HG03095 (cell line): ENCODE data around the gene HSD3B1.

Source experiments
- ATAC-seq: cut with Tn5 transposase; IDR thresholded peaks from one replicate; pipeline ENCODE4 v1.9.1; 2021; ENCODE audit warnings: moderate library complexity; ENCODE audit not compliant: unreplicated experiment

HSD3B1 gene

DNA sequence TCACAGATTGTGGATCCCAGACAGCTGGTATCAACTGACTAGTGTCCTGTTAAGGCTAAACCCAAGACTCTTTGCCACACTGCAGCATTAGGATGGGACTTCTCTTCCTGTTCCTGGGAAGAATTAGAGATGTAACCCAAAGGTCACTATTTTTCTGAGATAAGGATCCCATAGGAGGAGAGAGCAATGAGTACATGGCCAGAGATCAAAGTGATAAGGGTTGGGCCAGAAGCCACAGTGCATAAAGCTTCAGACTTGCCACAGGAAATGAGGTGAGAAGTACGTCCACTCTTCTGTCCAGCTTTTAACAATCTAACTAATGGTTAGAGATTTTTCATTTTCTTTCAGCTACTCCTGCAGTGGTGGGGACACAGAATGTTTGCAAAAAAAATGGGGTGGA, at the start of gene HSD3B1:
HSD3B1 (plus strand) TSS at position 270 of the 400 bp plus-strand sequence. CDS start 267 bp downstream, outside the sequence.
- ATAC-seq: no peak

DNA sequence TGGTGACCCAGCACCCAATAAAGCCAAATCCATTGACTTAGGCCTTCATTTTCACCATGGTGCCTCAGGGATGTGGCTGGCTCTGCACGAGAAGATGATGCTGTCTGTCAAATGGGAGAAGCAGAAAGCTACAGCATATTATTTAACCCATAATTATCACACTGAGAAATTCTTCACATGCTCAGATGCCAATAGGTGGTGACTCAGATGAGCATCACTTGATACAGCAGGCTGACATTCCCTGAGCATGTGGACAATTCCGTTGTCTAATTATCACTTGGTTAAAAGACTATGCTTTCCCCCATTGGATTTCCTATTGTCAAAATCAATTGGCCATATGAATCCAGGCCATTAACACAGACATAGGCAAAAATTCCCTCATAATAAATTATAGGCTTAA, 44.0 kb upstream of the HSD3B1 start:
- ATAC-seq: no peak

DNA sequence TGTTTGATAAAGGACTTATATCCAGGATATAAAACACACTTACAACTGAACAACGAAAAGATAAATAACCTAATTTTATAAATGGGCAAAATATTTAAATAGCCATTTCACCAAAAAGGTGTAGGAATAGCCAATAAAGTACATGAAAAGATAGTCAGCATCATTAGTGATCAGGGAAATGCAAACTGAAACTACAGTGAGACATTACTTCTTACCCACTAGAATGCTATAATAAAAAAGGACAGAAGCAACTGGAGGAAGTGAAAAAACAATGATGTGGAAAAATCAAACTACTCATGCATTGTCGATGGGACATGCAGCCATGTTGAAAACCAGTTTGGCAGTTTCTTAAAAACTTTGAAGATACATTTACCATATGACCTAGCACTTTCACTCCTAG, 43.4 kb upstream of the HSD3B1 start:
- ATAC-seq: no peak

DNA sequence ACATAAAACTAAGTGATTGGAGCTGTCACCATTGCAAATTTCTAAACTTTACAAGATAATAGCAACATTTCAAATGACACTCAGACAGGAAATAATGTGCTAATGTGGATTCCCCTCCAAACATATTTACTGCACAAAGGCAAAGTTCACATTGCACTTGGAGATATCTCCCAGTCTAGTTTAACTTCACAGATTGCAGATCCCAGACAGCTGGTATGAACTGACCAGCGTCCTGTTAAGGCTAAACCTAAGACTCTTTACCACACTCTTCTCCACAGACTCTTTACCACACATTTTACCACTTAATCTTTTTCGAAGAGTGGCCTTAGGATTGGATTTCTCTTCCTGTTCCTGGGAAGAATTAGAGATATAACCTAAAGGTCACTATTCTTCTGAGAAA, 40.6 kb upstream of the HSD3B1 start:
- ATAC-seq: no peak

DNA sequence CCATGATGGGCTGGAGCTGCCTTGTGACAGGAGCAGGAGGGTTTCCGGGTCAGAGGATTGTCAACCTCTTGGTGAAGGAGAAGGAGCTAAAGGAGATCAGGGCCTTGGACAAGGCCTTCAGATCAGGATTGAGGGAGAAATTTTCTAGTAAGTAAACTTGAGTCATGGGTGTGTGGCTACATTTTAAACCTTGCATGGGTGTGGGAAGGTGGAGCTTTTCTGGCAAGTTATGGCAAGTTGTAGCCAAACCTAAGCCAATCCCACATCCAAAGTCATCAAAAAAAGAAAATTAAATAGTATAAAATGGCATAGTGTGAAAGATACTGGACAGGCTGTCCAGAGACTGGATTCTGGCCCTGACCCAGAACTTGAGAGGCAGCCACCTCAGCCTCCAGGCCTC, 39.8 kb upstream of the HSD3B1 start:
- no peak for ATAC-seq

- no peak for ATAC-seq
Measured at GRCh38 chr1:119467857-119468668, 38.9 kb upstream of the HSD3B1 start.

GRCh38 chr1:119469741-119470140, 37.3 kb upstream of the HSD3B1 start:
- ATAC-seq: no peak

GRCh38 chr1:119470377-119470776, 36.6 kb upstream of the HSD3B1 start:
- ATAC-seq: no peak

DNA sequence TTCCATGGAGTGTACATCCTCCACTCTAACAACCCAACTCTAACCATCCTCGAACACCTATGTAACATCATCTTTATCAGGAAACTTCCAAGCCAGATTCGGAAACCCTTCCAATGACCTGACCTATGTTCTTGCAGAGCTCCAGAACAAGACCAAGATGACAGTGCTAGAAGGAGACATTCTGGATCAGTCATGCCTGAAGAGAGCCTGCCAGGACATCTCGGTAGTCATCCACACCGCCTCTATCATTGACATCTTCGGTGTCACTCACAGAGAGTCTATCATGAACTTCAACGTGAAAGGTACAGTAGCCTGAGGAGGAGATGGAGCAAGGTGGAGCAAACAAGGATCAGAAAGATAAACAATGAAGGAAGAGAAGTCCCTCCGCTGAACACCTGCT, 36.1 kb upstream of the HSD3B1 start:
- no peak for ATAC-seq

DNA sequence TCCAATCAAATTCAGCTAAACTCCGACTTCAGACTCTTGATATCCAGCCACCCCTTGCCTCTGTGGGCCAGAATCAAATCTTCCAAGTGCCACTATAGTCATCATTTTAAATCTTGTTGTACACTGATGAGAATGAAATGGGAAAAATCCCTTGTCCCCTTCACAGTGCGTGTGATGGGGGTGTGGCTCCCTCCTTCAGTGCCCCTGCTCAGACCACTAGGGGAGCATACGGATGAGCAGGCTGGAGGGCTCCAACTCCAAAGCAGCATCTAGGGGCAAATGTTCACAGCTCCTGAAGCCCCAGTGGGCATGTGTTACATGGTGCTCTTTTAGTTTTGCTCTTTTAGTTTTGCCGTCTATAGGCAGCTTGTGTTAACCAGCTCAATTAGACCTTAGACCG, 35.4 kb upstream of the HSD3B1 start:
- ATAC-seq: no peak

- ATAC-seq: no peak
Measured at GRCh38 chr1:119472080-119472818, 34.8 kb upstream of the HSD3B1 start.

- no peak for ATAC-seq
Measured at GRCh38 chr1:119472819-119473175, 34.2 kb upstream of the HSD3B1 start.

GRCh38 chr1:119475866-119476439, 31.1 kb upstream of the HSD3B1 start:
- ATAC-seq: no peak

DNA sequence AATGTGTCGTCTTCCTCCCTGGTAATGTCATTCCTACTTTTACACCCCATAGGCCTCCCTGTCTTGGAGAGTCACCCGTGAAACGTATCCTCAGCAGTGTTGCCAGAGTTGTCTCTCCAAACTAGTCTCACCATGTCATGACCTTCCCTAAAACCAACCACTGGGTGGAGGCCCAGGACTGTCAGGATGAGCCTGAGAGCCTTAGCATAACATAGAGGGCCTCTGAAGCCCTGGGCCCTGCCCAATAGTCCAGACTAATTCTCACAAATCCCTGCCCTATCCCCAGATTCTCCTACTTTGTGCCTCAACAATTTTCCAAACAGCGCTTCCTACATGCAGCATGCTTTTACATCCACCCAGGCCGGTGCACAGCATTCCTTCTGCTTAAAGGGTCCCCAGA, 29.3 kb upstream of the HSD3B1 start:
- no peak for ATAC-seq

DNA sequence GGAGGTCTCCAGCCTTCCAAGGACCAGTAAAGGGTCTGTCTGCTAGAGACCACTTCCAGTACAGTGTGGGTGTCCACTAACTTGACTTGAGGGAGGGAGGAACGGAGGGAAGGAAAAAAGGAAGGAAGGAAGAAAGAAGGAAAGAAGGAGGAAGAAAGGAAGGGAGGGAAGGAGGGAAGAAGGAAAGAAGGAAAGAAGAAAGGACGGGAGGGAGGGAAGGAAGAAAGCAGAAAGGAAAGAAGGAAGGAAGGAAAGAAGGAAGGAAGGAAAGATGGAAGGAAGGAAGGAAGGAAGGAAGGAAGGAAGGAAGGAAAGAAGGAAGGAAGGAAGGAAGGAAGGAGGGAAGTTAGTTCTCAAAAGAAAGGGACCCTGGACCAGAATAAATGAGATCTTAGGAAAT, 26.8 kb upstream of the HSD3B1 start:
- ATAC-seq: no peak

- no peak for ATAC-seq
Measured at GRCh38 chr1:119481951-119482350, 25.1 kb upstream of the HSD3B1 start.

- no peak for ATAC-seq
Measured at GRCh38 chr1:119482517-119483425, 24.2 kb upstream of the HSD3B1 start.

- ATAC-seq: no peak
Measured at GRCh38 chr1:119483441-119484200, 23.4 kb upstream of the HSD3B1 start.

GRCh38 chr1:119485201-119485600, 21.8 kb upstream of the HSD3B1 start:
- ATAC-seq: no peak

DNA sequence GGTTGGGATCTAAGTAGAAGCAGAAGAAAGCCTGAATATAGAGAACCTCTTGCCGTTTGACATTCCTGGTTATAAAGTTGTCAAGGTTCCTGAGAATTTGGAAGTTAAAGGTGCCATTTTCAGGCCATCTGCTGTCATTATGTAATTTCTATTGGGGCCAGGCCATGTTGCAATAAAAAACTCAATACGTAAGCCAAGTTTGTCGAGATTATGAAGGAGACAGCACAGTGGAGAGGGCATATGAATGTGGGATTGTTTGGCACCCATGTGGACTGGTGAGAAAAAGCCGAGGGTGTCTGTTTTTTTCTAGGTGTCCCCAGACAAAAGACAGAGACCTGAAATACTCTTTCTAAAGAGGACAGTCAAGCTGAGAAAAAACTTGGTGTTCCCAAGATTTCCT, 18.8 kb upstream of the HSD3B1 start:
- no peak for ATAC-seq
